ENCODE data around the gene RAB27A. TPM values are rescaled to one million over a fixed set of nuclear protein-coding genes. Genes with fewer than 3 reads are reported as not detected.
A peak's percentile ranks its signal among the peaks of the same experiment; 100 is the strongest.
"Not testable (repeated sequence)": the region's sequence is repeated elsewhere in the genome, so short reads cannot be mapped to it uniquely, and the experiment has no call there.

The RAB27A gene
- polyA plus RNA-seq, 1 donor from 2014 or later, result 15.3 TPM

GRCh38 chr15:55276324-55276723 is 13.3 kb downstream of the RAB27A start:
- no peaks in the 10 kb centered on the region for H3K9me3 Mint-ChIP-seq
- no peak overlapping the region for H3K27ac Mint-ChIP-seq
- peak overlapping the region in 1 of 4 donors; percentile 81 for H3K4me3 Mint-ChIP-seq
- peaks cover 6% of the 10 kb centered on the region for H3K36me3 Mint-ChIP-seq
- H3K27me3 Mint-ChIP-seq, result no peaks in the 10 kb centered on the region
- H3K4me1 Mint-ChIP-seq, result peaks cover 36 to 50% (median 39%) of the 10 kb centered on the region in 3 donors

DNA sequence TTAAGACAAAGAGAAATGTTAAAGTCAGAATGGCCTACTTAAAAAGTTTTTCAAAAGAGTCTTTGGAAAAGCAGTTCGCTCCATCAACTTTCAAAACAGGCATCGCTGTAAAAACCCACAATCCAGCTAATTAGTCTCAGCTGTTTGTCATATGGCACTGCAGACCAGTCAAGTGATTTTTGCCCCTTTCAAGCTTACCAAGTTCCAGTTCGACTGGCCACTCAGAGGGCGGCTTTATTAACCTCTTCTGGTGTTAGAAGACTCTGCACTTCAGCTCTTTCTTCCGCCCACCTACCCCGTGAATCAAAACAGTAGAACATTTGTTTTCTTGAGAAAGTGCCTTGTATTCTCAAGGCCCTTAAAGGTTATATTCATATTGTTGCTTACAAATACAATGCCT is 19.3 kb downstream of the RAB27A start:
- no peak overlapping the region for H3K27ac Mint-ChIP-seq
- H3K36me3 Mint-ChIP-seq, result peaks cover 8% of the 10 kb centered on the region
- peaks cover 16 to 48% (median 21%) of the 10 kb centered on the region in 3 donors for H3K4me1 Mint-ChIP-seq
- H3K9me3 Mint-ChIP-seq, result no peaks in the 10 kb centered on the region
- H3K4me3 Mint-ChIP-seq, result no peak overlapping the region
- no peaks in the 10 kb centered on the region for H3K27me3 Mint-ChIP-seq

DNA sequence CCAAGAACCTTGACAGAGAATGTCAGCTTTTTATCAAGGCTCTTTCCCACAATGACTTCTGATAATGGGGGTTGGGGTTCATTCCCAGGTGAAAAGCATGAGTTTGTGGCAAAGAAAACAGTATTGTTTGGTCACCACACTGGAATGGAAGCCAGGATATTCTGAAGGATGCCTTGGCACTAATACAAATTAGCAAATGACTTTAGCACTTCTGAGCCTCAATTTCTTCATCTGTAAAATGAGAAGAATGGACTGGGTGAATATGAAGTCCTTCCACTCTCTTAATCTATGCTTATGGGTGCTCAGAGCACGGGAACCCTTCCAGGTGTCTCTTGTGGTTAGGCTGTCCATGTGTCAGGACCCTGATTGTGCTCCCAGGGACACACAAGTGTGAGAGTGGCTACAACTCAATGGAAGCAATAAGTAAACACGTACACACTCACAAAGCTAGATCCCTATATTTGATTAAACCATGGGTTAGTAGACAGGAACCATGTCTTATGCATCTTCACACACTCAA is 21.4 kb downstream of the RAB27A start:
- Mint-ChIP-seq H3K27me3 (no peaks in the 10 kb centered on the region), H3K27ac (peak overlapping the region in 1 of 3 donors; percentile 85), H3K4me3 (peak overlapping the region in 2 of 4 donors; percentile 51 to 82), H3K9me3 (no peaks in the 10 kb centered on the region), H3K36me3 (peaks cover 8% of the 10 kb centered on the region), H3K4me1 (peaks cover 16 to 39% (median 19%) of the 10 kb centered on the region in 3 donors)

DNA sequence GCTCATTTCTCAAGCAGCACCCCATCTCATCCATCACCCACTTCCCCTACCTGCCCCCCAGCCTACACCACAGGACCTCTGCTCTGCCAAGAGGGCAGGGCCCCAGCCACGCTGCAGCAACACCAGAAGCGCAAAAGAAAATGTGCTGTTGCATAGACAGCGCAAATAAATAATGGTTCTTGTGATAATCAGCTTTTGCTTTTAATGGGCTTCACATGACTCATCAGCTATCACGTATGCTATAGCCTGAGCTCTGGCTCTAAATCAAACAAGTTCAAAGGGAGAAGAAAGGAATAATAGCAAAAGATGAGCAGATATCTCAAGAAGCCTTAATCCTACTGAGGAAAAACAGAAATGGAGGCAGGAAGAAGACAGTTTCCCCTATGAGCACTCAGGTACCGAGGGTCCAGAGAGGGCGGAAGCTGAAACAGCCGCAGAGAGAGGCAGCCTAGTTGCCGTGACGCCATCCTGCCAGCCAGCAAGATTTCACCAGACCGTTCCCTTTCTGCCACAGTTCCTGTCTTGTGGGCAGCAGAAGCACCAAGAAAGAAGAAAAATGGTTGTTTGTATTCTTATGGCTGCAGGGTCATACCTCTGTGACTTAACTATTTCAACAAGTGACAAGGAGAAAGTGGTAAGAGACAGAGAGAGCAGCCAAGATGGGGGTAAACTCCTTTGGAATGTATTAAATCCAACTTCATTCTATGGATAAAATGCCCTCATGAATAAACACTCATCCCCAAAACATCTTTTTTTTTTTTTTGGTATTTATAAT is 22.0 kb downstream of the RAB27A start:
- Mint-ChIP-seq H3K27me3 (no peaks in the 10 kb centered on the region), H3K36me3 (peaks cover 12% of the 10 kb centered on the region), H3K4me3 (peak overlapping the region; percentile 41 to 88 (median 76)), H3K9me3 (no peaks in the 10 kb centered on the region), H3K4me1 (peaks cover 13 to 37% (median 19%) of the 10 kb centered on the region in 3 donors), H3K27ac (peak overlapping the region; percentile 33 to 85 (median 76))

DNA sequence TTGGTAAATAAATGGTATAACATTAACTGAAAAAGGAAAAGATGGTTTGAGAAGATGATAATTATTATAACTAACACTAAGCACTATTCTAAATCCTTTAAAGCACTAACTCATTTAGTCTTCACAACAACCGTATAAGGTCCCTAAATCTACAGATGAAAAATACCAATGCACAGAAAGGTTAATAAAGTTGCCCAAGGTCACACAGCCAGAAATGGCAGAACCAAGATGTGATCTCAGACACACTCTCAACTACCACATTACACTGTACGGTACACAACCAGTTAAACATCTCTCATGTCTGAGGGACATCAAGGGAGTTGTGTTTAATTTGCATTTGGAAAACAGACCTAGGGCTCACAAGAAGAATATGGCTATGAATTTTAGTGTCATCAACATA is 23.1 kb downstream of the RAB27A start:
- H3K27me3 Mint-ChIP-seq, result no peaks in the 10 kb centered on the region
- no peak overlapping the region for H3K4me3 Mint-ChIP-seq
- no peaks in the 10 kb centered on the region for H3K9me3 Mint-ChIP-seq
- peaks cover 11 to 35% (median 19%) of the 10 kb centered on the region in 3 donors for H3K4me1 Mint-ChIP-seq
- H3K27ac Mint-ChIP-seq, result peak overlapping the region in 2 of 3 donors; percentile 33 to 76
- peaks cover 12% of the 10 kb centered on the region for H3K36me3 Mint-ChIP-seq

DNA sequence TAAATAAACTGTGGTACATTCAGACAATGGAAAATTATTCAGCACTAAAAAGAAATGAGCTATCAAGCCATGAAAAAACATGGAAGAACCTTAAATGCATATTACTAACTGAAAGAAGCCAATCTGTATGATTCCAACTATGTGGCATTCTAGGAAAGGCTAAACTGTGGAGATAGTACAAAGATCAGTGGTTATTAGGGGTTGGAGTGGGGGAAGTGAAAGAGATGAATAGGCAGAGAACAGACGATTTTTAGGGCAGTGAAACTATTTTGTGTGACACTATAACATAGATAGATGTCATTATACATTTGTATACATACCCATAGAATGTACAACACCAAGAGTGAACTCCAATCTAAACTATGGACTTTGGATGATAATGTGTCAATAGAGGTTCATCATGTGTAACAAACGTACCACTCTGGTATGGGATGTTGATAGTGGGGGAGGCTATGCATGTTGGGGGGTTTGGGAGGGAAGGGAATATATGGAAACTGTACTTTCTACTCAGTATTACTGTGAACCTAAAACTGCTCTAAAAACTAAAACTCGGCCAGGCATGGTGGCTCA is 29.0 kb downstream of the RAB27A start:
- H3K9me3 Mint-ChIP-seq, result no peaks in the 10 kb centered on the region
- H3K4me1 Mint-ChIP-seq, result peaks cover 21 to 25% (median 21%) of the 10 kb centered on the region in 3 donors
- H3K27ac Mint-ChIP-seq, result no peak overlapping the region
- H3K27me3 Mint-ChIP-seq, result no peaks in the 10 kb centered on the region
- H3K36me3 Mint-ChIP-seq, result peaks cover 8% of the 10 kb centered on the region
- H3K4me3 Mint-ChIP-seq, result no peak overlapping the region

GRCh38 chr15:55257938-55258337 is 31.7 kb downstream of the RAB27A start:
- no peaks in the 10 kb centered on the region for H3K27me3 Mint-ChIP-seq
- peak overlapping the region in 3 of 4 donors; percentile 8 to 70 (median 66) for H3K4me3 Mint-ChIP-seq
- no peaks in the 10 kb centered on the region for H3K9me3 Mint-ChIP-seq
- peak overlapping the region in 1 of 3 donors; percentile 24 for H3K27ac Mint-ChIP-seq
- H3K4me1 Mint-ChIP-seq, result peaks cover 32 to 38% (median 32%) of the 10 kb centered on the region in 3 donors
- peaks cover 5% of the 10 kb centered on the region for H3K36me3 Mint-ChIP-seq

GRCh38 chr15:55257012-55257670 is 32.5 kb downstream of the RAB27A start:
- Mint-ChIP-seq H3K27me3 (no peaks in the 10 kb centered on the region), H3K9me3 (no peaks in the 10 kb centered on the region), H3K27ac (peak overlapping the region in 2 of 3 donors; percentile 35 to 60), H3K4me1 (peaks cover 32 to 38% (median 32%) of the 10 kb centered on the region in 3 donors), H3K4me3 (peak overlapping the region in 2 of 4 donors; percentile 3 to 66), H3K36me3 (peaks cover 3% of the 10 kb centered on the region)

DNA sequence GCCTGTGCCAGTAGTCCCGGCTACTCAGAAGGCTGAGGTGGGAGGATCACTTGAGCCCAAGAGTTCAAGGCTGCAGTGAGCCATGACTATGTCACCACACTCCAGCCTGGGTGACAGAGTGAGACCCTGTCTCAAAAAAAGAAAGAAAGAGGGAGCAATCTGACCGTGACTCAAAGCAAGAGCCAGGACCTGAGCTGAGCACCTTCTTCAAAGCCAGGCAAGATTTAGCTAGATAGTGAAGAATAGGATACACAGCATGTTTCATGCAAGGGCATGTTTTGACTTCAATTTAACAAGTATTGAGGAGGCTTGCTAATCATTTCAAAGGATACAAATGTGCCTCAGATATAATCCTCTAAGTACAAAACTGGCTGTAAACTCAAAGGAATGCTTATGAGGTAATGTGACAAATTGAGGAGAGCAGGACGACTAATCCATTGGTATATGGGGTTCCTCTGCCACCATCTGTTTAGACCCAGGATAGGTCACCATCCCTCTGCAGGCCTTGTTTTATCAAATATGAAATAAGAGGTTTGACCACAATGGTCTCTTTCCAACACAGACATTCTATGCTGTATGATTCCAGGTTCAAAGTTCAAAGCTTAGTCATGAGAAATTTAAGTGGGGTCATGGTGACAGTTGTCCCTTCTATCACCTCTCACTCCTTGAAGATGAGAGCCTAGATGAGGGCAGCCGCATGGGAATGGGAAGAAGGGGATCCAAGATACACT is 33.2 kb downstream of the RAB27A start:
- Mint-ChIP-seq H3K36me3 (peaks cover 3% of the 10 kb centered on the region), H3K9me3 (no peaks in the 10 kb centered on the region), H3K27ac (peak overlapping the region in 2 of 3 donors; percentile 61 to 76), H3K4me1 (peaks cover 32 to 38% (median 36%) of the 10 kb centered on the region in 3 donors), H3K4me3 (peak overlapping the region; percentile 18 to 92 (median 50)), H3K27me3 (no peaks in the 10 kb centered on the region)

DNA sequence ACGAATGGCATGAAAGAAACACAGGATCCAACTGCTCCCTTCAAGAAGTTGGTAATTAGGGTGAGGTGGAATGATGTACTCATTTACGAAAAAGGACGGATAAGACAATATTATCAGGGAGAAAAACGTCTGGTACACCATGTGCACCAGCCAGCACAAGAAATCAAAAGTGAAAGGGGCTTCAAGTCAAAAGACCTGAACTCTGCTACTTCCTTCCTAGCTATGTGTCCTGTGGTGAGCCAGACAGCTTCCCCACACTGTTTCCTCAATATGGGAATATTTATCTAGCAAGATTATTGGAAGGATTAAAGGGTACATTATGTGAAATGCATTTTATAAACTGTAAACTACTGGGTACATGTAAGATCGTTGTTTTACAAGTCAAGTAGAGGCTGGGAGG is 33.9 kb downstream of the RAB27A start:
- peaks cover 3% of the 10 kb centered on the region for H3K36me3 Mint-ChIP-seq
- H3K9me3 Mint-ChIP-seq, result no peaks in the 10 kb centered on the region
- peak overlapping the region; percentile 61 to 80 (median 76) for H3K27ac Mint-ChIP-seq
- no peaks in the 10 kb centered on the region for H3K27me3 Mint-ChIP-seq
- peaks cover 38 to 41% (median 41%) of the 10 kb centered on the region in 3 donors for H3K4me1 Mint-ChIP-seq
- peak overlapping the region; percentile 54 to 92 (median 84) for H3K4me3 Mint-ChIP-seq

GRCh38 chr15:55254916-55255679 is 34.5 kb downstream of the RAB27A start:
- H3K4me1 Mint-ChIP-seq, result peaks cover 42 to 44% (median 42%) of the 10 kb centered on the region in 3 donors
- no peaks in the 10 kb centered on the region for H3K27me3 Mint-ChIP-seq
- H3K9me3 Mint-ChIP-seq, result no peaks in the 10 kb centered on the region
- peak overlapping the region; percentile 54 to 92 (median 84) for H3K4me3 Mint-ChIP-seq
- H3K36me3 Mint-ChIP-seq, result peaks cover 3% of the 10 kb centered on the region
- H3K27ac Mint-ChIP-seq, result peak overlapping the region; percentile 61 to 80 (median 76)

- Mint-ChIP-seq H3K9me3 (no peaks in the 10 kb centered on the region), H3K27ac (no peak overlapping the region), H3K4me3 (peak overlapping the region in 1 of 4 donors; percentile 20), H3K4me1 (peaks cover 42 to 46% (median 45%) of the 10 kb centered on the region in 3 donors), H3K27me3 (no peaks in the 10 kb centered on the region), H3K36me3 (peaks cover 5% of the 10 kb centered on the region)
Observed at GRCh38 chr15:55253580-55253979, 36.0 kb downstream of the RAB27A start.

- peaks cover 36 to 42% (median 36%) of the 10 kb centered on the region in 3 donors for H3K4me1 Mint-ChIP-seq
- H3K4me3 Mint-ChIP-seq, H3K27ac Mint-ChIP-seq, H3K9me3 Mint-ChIP-seq, H3K27me3 Mint-ChIP-seq, H3K36me3 Mint-ChIP-seq: not testable (repeated sequence)
Observed at GRCh38 chr15:55252201-55252600, 37.4 kb downstream of the RAB27A start.

GRCh38 chr15:55250941-55251340 is 38.7 kb downstream of the RAB27A start:
- Mint-ChIP-seq H3K36me3 (peaks cover 9% of the 10 kb centered on the region), H3K4me3 (peak overlapping the region in 2 of 4 donors; percentile 4 to 35), H3K9me3 (no peaks in the 10 kb centered on the region), H3K4me1 (peaks cover 27 to 33% (median 30%) of the 10 kb centered on the region in 3 donors), H3K27ac (peak overlapping the region in 1 of 3 donors; percentile 1), H3K27me3 (no peaks in the 10 kb centered on the region)
